HG03064 (cell line): ENCODE data around the gene LARP4B.

Source experiments
- ATAC-seq: cut with Tn5 transposase; IDR thresholded peaks from one replicate; pipeline ENCODE4 v1.9.1; 2021; ENCODE audit warnings: low read depth; ENCODE audit not compliant: unreplicated experiment

Gene LARP4B

DNA sequence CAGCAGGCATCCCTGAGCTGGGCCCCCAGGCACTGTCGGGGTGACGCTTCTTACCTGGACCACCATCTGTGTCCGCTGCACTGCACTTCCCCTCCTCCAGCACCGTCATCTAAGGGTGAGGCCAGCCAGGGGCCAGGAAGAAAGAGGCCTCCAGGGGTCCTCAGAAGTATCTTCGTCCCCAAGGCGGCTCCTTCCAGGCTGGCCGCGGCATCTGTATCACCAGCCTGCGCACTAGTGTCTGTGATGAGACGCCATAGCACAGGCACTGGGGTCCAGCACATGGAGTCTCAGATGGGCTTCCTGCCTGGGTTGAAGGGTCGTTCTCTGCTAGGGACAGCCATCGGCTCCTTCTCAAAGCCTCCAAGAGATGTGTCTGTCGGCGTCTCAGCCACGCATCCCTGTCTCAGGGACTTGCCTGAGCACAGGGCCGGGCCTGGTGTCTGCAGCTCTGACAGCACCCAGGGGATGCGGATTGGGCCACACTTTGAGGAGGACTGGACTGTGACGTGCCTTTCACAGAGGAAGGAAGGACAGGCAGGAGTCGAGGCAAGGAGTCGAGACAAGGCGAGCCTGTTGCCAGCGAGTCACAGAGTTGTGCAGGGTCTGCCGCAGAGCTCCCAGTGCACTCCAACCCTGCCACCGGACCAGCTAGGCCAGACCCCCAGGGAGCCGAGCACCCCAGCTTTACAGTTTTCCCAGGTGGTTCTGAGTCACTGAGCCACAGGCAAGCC, 140.5 kb downstream of the LARP4B start:
- ATAC-seq: no peak

DNA sequence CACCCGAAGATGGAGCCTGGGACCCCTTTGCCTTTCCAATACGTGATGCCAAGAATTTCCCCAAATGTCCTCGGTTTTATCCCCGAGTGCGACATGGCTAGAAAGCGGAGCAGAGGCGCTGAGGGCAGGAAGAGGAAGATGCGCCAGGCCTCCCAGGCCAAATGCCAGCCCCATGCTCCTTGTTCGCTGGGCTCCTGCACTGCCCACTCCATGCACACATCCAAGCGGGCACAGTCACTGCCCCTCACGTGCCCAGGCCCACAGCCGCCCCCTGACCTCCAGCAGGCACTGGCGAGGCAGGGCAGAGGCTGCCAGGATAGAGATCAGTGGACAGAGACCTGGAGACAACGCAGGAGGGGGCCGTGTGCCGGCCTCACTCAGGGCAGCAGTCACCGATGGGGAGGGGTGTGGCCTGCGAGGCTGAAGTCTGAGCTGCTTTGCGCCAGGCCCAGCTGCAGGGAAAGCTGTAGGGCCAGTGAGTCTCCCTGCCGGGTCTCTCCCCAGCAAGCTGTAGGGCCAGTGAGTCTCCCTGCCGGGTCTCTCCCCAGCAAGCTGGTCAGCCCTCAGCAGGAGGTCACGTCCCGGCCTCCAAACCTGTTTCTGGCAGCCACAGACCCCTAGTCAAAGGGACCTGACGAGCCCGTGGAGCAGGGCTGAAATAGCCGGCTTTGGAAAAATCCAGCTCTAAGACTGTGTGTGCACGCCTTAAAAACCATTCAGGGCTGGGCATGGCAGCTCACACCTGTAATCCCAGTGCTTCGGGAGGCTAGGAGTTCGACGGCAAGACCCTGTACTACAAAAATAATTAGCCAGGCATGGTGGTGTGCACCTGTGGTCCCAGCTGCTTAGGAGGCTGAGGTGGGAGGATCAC, 141.4 kb downstream of the LARP4B start:
- no peak for ATAC-seq

- no peak for ATAC-seq
Observed at GRCh38 chr10:788796-789748, 142.4 kb downstream of the LARP4B start.

- ATAC-seq: no peak
Observed at GRCh38 chr10:787933-788651, 143.4 kb downstream of the LARP4B start.

GRCh38 chr10:786633-787474, 144.7 kb downstream of the LARP4B start:
- ATAC-seq: no peak

- no peak for ATAC-seq
Observed at GRCh38 chr10:785861-786214, 145.7 kb downstream of the LARP4B start.

- ATAC-seq: no peak
Observed at GRCh38 chr10:785089-785860, 146.2 kb downstream of the LARP4B start.

DNA sequence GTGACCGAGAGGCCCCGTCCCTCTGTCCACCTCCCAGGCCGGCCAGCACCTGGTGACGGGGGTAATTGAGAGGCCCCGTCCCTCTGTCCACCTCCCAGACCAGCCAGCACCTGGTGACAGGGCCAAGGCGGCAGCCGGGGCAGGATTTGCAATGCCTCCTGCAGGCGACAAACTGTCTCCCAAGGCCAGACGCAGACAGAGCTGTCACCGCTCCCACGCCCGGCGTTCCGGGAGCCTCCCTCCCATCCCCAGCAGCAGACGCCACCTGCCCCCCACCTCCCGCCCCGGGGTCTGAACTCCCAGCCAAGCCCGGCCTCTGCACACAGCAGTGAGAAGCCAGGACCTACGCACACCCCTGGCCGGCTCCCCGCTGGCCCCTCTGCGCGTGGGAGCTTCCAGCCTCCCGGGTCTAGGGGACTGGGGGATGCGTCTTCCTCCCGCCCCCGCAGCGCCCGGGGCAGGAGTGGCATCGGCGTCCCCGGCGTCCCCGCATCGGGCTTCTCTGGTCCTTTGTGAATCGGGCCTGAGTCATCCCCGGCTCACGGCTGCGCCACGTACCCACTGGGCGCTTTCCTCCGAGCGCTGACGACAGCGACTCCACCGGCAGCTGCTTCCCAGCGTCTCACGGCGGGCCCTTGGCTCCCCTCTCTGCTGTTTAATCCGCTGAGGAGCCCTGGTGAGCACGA, 147.0 kb downstream of the LARP4B start:
- no peak for ATAC-seq

- no peak for ATAC-seq
Observed at GRCh38 chr10:782751-783648, 148.5 kb downstream of the LARP4B start.

GRCh38 chr10:780536-781524, 150.7 kb downstream of the LARP4B start:
- ATAC-seq: no peak

DNA sequence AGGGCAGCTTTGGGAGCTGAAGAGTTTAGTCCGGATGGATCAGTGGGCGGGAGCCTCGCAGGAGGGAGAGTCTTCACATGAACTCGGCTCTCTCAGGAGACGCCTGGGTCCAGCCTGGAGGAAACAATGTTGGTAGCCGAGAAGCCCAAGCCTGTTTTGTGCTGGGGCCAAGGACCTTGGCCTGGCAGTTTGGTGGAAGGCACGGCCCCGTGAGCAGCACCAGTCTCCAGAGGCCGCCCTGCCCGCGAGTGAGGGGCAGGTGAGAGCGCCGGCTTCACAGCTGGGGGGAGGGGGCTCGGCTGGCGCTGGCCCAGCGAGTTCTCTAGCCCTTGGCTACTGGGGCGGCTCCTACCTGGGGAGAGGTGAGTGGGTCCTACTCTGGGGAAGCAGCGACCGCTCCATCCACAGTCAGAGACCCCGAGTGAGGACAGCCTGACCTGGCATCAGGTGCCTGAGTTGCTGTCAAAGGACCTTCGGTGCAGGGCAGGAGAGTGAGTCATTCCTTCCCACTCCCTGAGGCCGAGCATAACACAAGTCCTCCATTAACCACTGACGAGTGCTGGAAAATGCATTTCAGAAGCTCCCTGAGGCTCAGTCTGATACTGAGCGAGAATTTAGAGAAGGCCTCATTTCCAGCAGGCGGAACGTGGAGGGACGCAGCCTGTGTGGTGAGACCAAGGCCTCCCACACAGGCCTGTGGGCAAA, 152.7 kb downstream of the LARP4B start:
- ATAC-seq: no peak

- no peak for ATAC-seq
Observed at GRCh38 chr10:777913-778479, 153.5 kb downstream of the LARP4B start.

DNA sequence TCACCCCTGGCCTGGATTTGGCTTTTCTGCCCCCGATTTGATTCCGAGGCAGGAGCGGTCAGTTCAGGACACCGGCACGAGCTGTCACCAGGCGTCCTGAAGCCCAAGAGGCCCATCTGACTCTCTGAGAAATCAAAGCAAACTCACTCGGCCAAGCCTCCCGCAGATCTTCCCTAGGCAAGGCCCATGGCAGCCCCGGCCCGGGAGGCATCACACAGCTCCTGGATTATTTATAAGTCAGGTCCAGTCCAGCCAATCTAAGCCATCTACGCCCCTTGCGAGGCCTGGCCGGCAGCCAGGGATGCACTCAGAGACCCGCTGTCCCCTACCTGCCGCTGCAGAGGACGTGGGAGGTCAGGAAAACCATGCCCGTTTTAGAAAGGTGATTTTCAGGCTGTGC, 154.7 kb downstream of the LARP4B start:
- no peak for ATAC-seq

GRCh38 chr10:775245-776075, 156.0 kb downstream of the LARP4B start:
- no peak for ATAC-seq
